Muscle layer of colon (tissue), 2 donors: Measurements from ENCODE around the gene ANO6.

Experiments
- H3K27ac ChIP-seq: one replicate; pipeline ENCODE4 v1.7.0; 2013; ENCODE audit warnings: low read depth, mild to moderate bottlenecking, low read length, moderate library complexity
- H3K27me3 ChIP-seq, 2 donors: one replicate each; pipeline ENCODE4 v1.7.0; 2013; ENCODE audit warnings: low read length in 2 of 2, mild to moderate bottlenecking in 2 of 2; ENCODE audit not compliant: insufficient read depth in 2 of 2, control insufficient read depth in 1 of 2
- H3K36me3 ChIP-seq: one replicate; pipeline ENCODE4 v1.7.0; 2013; ENCODE audit warnings: mild to moderate bottlenecking, low read length; ENCODE audit not compliant: insufficient read depth
- H3K4me1 ChIP-seq: one replicate; pipeline ENCODE4 v1.7.0; 2013; ENCODE audit warnings: mild to moderate bottlenecking, low read length; ENCODE audit not compliant: insufficient read depth
- H3K4me3 ChIP-seq, 2 donors: one replicate each; pipeline ENCODE4 v1.7.0; 2013; ENCODE audit warnings: low read length in 2 of 2, low read depth in 1 of 2, mild to moderate bottlenecking in 1 of 2, moderate library complexity in 1 of 2
- H3K9ac ChIP-seq: one replicate; pipeline ENCODE4 v1.7.0; 2013; ENCODE audit warnings: low read length
- H3K9me3 ChIP-seq: one replicate; pipeline ENCODE4 v1.7.0; 2013; ENCODE audit warnings: mild to moderate bottlenecking, low read length
- donor health status: abdominal sarcoma.
- donor health status: Adenocarcinoma of cecum.

ANO6 gene

GRCh38 chr12:45214071-45214470, 1.8 kb upstream of the ANO6 start:
- Histone ChIP-seq H3K27me3 (no peaks in the 10 kb centered on the region), H3K9ac (no peak overlapping the region), H3K4me1 (peaks cover 15% of the 10 kb centered on the region), H3K4me3 (no peak overlapping the region), H3K36me3 (no peaks in the 10 kb centered on the region), H3K9me3 (no peaks in the 10 kb centered on the region), H3K27ac (no peak overlapping the region)

- peak overlapping the region; percentile 95 for H3K27ac ChIP-seq
- H3K9me3 ChIP-seq = no peaks in the 10 kb centered on the region
- H3K4me3 ChIP-seq = peak overlapping the region; percentile 83 to 93
- H3K9ac ChIP-seq = peak overlapping the region; percentile 67
- no peaks in the 10 kb centered on the region for H3K36me3 ChIP-seq
- H3K4me1 ChIP-seq = peaks cover 23% of the 10 kb centered on the region
- no peaks in the 10 kb centered on the region for H3K27me3 ChIP-seq
Observed at GRCh38 chr12:45214749-45215418, 1.0 kb upstream of the ANO6 start.

DNA sequence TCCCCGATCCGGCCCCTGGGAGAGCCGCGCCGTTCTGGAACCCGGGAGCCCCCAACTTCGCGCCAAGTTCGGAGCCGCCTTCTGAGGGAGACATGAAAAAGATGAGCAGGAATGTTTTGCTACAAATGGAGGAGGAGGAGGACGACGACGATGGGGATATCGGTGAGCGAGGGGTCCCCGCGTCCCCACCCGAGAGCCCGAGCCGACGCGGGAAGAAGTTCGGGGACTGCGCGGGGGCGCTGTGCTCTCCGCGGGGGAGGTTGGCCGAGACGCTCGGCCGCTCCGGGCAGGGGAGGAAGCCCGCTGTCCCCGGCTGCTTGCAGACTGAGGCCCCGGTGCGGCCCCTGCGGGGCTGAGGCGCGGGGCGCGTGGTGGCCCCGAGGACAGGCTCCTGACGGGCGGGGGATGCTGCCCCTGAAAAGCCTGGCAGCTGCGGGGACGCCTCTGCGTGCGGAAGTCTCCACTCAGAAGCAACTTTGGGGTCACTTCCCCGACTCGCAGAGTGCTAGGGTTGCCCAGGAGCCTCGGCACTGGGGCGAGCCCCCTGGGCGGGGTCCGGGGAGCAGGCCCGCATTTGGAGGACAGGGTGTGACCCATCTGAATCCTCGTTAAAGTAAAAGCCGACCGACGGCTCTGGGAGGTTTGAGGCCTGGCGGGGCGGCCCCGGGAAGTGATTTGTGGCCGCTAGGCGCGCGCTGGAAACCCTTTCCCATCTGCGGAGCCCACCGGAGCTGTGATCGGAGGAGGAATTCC, 511 bp downstream of the ANO6 start:
- Histone ChIP-seq H3K9ac (peak overlapping the region; percentile 67), H3K27me3 (no peaks in the 10 kb centered on the region), H3K4me3 (peak overlapping the region; percentile 83 to 93), H3K36me3 (no peaks in the 10 kb centered on the region), H3K9me3 (no peaks in the 10 kb centered on the region), H3K27ac (peak overlapping the region; percentile 95), H3K4me1 (peaks cover 37% of the 10 kb centered on the region)

DNA sequence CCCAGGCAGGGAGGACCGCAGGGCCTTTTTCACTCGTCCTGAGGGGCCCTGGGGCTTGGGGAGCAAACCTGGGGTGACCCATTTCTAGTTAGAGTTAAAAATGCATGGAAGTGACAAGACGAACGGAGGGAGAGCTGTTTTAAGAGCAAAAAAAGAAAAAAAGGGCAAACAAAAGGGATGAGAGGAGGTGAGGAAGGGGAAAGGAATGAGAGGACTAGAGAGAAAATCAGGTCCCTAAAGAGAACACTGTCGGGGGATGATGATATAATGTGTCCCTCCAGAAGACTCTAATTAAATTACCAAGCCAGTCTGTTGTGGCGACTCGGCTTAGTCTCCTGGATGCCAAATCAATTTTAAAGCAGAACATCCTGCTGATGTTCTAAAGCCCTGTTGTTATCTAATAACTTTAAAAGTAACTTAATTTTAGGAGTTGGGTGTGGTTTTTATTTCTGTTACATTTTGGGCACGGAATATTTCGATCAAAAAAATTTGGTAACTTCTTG, 1.1 kb downstream of the ANO6 start:
- no peaks in the 10 kb centered on the region for H3K36me3 ChIP-seq
- H3K27ac ChIP-seq = peak overlapping the region; percentile 95
- H3K9me3 ChIP-seq = no peaks in the 10 kb centered on the region
- peaks cover 37% of the 10 kb centered on the region for H3K4me1 ChIP-seq
- H3K9ac ChIP-seq = peak overlapping the region; percentile 67
- H3K4me3 ChIP-seq = peak overlapping the region; percentile 83 to 93
- no peaks in the 10 kb centered on the region for H3K27me3 ChIP-seq

DNA sequence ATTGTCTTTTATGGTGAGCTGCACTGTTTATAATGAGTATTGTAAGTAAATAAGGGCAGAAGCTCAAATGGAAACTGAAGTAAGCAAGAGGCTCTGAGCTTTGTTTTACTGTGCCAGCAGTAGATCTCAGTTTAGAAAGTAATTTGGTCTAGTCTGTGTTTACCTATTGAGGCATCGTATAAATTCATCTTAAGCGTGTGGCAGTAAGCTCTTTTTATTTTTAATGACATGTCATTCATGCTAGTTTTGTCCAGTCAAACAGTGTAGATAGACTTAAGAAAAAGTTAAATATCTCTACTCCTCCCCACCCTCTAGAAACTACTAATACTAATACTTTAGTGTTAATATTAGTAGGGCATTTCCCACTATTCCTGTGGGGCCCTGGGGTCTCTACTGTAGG, 2.0 kb downstream of the ANO6 start:
- Histone ChIP-seq H3K9me3 (no peaks in the 10 kb centered on the region), H3K4me1 (peaks cover 37% of the 10 kb centered on the region), H3K36me3 (no peaks in the 10 kb centered on the region), H3K9ac (peak overlapping the region; percentile 67), H3K27me3 (no peaks in the 10 kb centered on the region), H3K4me3 (peak overlapping the region in 1 of 2 donors; percentile 93), H3K27ac (peak overlapping the region; percentile 95)

GRCh38 chr12:45219621-45220020, 3.7 kb downstream of the ANO6 start:
- Histone ChIP-seq H3K4me3 (no peak overlapping the region), H3K36me3 (no peaks in the 10 kb centered on the region), H3K27me3 (no peaks in the 10 kb centered on the region), H3K9ac (no peak overlapping the region), H3K27ac (no peak overlapping the region), H3K4me1 (peaks cover 42% of the 10 kb centered on the region), H3K9me3 (no peaks in the 10 kb centered on the region)

- Histone ChIP-seq H3K4me3 (peak overlapping the region in 1 of 2 donors; percentile 7), H3K27me3 (no peaks in the 10 kb centered on the region), H3K27ac (no peak overlapping the region), H3K4me1 (peaks cover 45% of the 10 kb centered on the region), H3K36me3 (no peaks in the 10 kb centered on the region), H3K9ac (no peak overlapping the region), H3K9me3 (no peaks in the 10 kb centered on the region)
Observed at GRCh38 chr12:45220363-45220931, 4.6 kb downstream of the ANO6 start.

- Histone ChIP-seq H3K27ac (no peak overlapping the region), H3K27me3 (no peaks in the 10 kb centered on the region), H3K4me3 (peak overlapping the region in 1 of 2 donors; percentile 7), H3K4me1 (peaks cover 45% of the 10 kb centered on the region), H3K36me3 (no peaks in the 10 kb centered on the region), H3K9ac (no peak overlapping the region), H3K9me3 (no peaks in the 10 kb centered on the region)
Observed at GRCh38 chr12:45220969-45221368, 5.1 kb downstream of the ANO6 start.

DNA sequence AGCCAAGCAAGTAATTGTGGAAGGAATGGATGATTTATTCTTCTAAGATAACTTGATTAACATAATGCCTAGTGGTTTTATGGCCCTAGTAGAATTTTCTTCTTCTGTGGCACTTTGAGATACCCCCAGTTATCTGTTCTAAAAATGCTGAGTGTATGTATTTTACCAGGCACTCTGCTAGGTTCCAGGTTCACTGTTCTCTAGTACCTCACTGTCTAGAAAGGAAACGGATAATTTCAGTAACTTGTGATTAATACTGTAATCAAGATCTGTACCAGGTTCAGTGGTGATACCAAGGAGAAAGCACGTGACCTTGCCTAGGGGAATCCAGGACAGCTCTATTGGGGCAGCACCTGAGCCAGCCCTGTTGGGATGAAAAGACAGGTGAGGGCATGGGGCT, 8.0 kb downstream of the ANO6 start:
- Histone ChIP-seq H3K9ac (no peak overlapping the region), H3K4me1 (peaks cover 38% of the 10 kb centered on the region), H3K4me3 (no peak overlapping the region), H3K36me3 (no peaks in the 10 kb centered on the region), H3K27ac (no peak overlapping the region), H3K27me3 (no peaks in the 10 kb centered on the region), H3K9me3 (no peaks in the 10 kb centered on the region)

GRCh38 chr12:45224311-45224710, 8.4 kb downstream of the ANO6 start:
- Histone ChIP-seq H3K27me3 (no peaks in the 10 kb centered on the region), H3K9me3 (no peaks in the 10 kb centered on the region), H3K27ac (no peak overlapping the region), H3K36me3 (no peaks in the 10 kb centered on the region), H3K9ac (no peak overlapping the region), H3K4me1 (peaks cover 34% of the 10 kb centered on the region), H3K4me3 (no peak overlapping the region)

GRCh38 chr12:45226021-45226420, 10.1 kb downstream of the ANO6 start:
- Histone ChIP-seq H3K27ac (no peak overlapping the region), H3K27me3 (no peaks in the 10 kb centered on the region), H3K4me3 (no peak overlapping the region), H3K9ac (no peak overlapping the region), H3K9me3 (no peaks in the 10 kb centered on the region), H3K4me1 (peaks cover 17% of the 10 kb centered on the region), H3K36me3 (no peaks in the 10 kb centered on the region)
